Measurements from ENCODE around the gene MAPKBP1.
A peak's percentile ranks its signal among the peaks of the same experiment; 100 is the strongest.

The MAPKBP1 gene

DNA sequence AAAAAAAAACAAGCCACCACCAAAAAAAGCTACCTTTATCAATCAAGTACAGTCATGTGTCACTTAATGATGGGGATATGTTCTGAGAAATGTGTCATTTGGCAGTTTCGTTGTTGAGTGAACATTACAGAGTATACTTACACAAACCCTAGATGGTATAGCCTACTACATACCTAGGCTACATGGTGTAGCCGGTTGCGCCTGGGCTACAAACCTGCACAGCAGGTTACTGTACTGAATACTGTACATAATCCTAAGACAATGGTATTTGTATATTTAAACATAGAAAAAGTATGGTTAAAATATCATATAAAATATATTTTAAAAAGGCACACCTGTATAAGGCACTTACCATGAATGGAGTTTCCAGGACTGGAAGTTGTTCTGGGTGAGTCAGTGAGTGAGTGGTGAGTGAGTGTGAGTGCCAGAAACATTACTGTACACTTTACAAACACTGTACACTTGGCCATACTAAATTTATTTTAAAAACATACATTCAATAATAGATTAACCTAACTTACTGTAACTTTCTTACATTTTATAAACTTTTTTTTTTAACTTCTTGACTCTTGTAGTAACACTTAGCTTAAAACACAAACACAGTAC lies 27.7 kb downstream of the MAPKBP1 start:
- peaks cover 8% of the 10 kb centered on the region for H3K4me1 Mint-ChIP-seq
- H3K4me3 Mint-ChIP-seq: no peak overlapping the region
- H3K27me3 Mint-ChIP-seq: no peaks in the 10 kb centered on the region
- ATAC-seq (replicated peaks; ENCODE audit: extremely low read depth, poor library complexity, severe bottlenecking): no peak
- no peaks in the 10 kb centered on the region for H3K9me3 Mint-ChIP-seq
- peaks cover 7% of the 10 kb centered on the region for H3K36me3 Mint-ChIP-seq (ENCODE audit: insufficient read depth)
- no peak overlapping the region for H3K27ac Mint-ChIP-seq (ENCODE audit: low read depth)
- DNase-seq (ENCODE audit: low spot score in 2 of 2): no peak

GRCh38 chr15:41804361-41804760 lies 30.1 kb downstream of the MAPKBP1 start:
- Mint-ChIP-seq H3K4me3 (no peak overlapping the region), H3K27me3 (no peaks in the 10 kb centered on the region), H3K27ac (ENCODE audit: low read depth) (no peak overlapping the region), H3K9me3 (no peaks in the 10 kb centered on the region), H3K4me1 (peaks cover 8% of the 10 kb centered on the region), H3K36me3 (ENCODE audit: insufficient read depth) (peaks cover 8% of the 10 kb centered on the region)
- ATAC-seq (replicated peaks; ENCODE audit: extremely low read depth, poor library complexity, severe bottlenecking) (no peak), DNase-seq (ENCODE audit: low spot score in 2 of 2) (no peak)

- ATAC-seq (replicated peaks; ENCODE audit: extremely low read depth, poor library complexity, severe bottlenecking): no peak
- H3K36me3 Mint-ChIP-seq (ENCODE audit: insufficient read depth): peaks cover 9% of the 10 kb centered on the region
- DNase-seq (ENCODE audit: low spot score in 2 of 2): no peak
- no peaks in the 10 kb centered on the region for H3K27me3 Mint-ChIP-seq
- H3K4me1 Mint-ChIP-seq: peaks cover 8% of the 10 kb centered on the region
- H3K27ac Mint-ChIP-seq (ENCODE audit: low read depth): no peak overlapping the region
- no peak overlapping the region for H3K4me3 Mint-ChIP-seq
- H3K9me3 Mint-ChIP-seq: no peaks in the 10 kb centered on the region
Observed at GRCh38 chr15:41804916-41805666, 30.8 kb downstream of the MAPKBP1 start.

DNA sequence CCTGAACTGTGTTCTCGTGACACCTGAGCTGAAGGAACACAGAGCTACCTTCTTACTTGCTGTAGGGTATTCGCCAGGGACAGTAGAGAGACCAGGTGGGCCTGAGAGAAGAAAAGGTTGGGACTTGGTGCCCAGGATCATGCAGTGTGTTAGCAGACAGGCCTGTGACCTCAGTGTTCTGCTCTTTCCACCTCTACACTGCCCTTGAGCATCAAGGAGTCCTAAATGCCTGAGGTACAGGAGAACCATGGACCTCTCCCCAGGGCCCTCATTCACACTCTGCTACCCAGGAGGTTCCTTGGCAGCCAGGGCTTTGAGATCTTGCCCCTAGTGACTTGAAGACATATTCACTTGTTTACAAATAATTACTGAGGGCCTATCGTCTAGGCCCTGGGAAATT lies 31.4 kb downstream of the MAPKBP1 start:
- H3K9me3 Mint-ChIP-seq: no peaks in the 10 kb centered on the region
- H3K27me3 Mint-ChIP-seq: no peaks in the 10 kb centered on the region
- H3K4me1 Mint-ChIP-seq: peaks cover 8% of the 10 kb centered on the region
- DNase-seq (ENCODE audit: low spot score in 2 of 2) (no peak), ATAC-seq (replicated peaks; ENCODE audit: extremely low read depth, poor library complexity, severe bottlenecking) (no peak)
- H3K4me3 Mint-ChIP-seq: no peak overlapping the region
- peaks cover 5% of the 10 kb centered on the region for H3K36me3 Mint-ChIP-seq (ENCODE audit: insufficient read depth)
- H3K27ac Mint-ChIP-seq (ENCODE audit: low read depth): no peak overlapping the region

GRCh38 chr15:41806291-41807181 lies 32.3 kb downstream of the MAPKBP1 start:
- no peak for ATAC-seq (replicated peaks; ENCODE audit: extremely low read depth, poor library complexity, severe bottlenecking)
- H3K36me3 Mint-ChIP-seq (ENCODE audit: insufficient read depth): peaks cover 5% of the 10 kb centered on the region
- DNase-seq (ENCODE audit: low spot score in 2 of 2): no peak
- H3K4me3 Mint-ChIP-seq: no peak overlapping the region
- H3K27me3 Mint-ChIP-seq: no peaks in the 10 kb centered on the region
- peaks cover 14% of the 10 kb centered on the region for H3K4me1 Mint-ChIP-seq
- no peaks in the 10 kb centered on the region for H3K9me3 Mint-ChIP-seq
- H3K27ac Mint-ChIP-seq (ENCODE audit: low read depth): no peak overlapping the region

DNA sequence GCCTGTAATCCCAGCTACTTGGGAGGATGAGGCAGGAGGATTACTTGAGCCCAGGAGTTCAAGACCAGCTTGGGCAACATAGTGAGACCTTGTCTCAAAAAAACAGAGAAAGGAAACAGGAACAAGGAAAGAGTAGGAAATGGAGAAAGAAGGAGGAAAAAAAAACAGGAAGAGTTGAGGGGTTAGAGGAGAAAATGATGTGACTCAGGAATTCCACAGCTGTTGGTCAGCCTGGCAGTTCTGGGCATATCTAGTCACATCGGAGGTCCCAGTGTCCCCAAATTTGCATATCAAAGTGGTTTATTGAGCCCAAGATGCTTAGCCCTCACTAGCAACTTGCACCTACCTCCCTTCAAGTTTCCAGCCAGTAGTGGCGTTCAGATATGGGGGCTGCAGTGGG lies 34.8 kb downstream of the MAPKBP1 start:
- H3K4me1 Mint-ChIP-seq: peaks cover 18% of the 10 kb centered on the region
- no peak overlapping the region for H3K4me3 Mint-ChIP-seq
- ATAC-seq (replicated peaks; ENCODE audit: extremely low read depth, poor library complexity, severe bottlenecking): no peak
- H3K9me3 Mint-ChIP-seq: no peaks in the 10 kb centered on the region
- no peak for DNase-seq (ENCODE audit: low spot score in 2 of 2)
- H3K27ac Mint-ChIP-seq (ENCODE audit: low read depth): peak overlapping the region; percentile 25
- peaks cover 7% of the 10 kb centered on the region for H3K36me3 Mint-ChIP-seq (ENCODE audit: insufficient read depth)
- no peaks in the 10 kb centered on the region for H3K27me3 Mint-ChIP-seq

DNA sequence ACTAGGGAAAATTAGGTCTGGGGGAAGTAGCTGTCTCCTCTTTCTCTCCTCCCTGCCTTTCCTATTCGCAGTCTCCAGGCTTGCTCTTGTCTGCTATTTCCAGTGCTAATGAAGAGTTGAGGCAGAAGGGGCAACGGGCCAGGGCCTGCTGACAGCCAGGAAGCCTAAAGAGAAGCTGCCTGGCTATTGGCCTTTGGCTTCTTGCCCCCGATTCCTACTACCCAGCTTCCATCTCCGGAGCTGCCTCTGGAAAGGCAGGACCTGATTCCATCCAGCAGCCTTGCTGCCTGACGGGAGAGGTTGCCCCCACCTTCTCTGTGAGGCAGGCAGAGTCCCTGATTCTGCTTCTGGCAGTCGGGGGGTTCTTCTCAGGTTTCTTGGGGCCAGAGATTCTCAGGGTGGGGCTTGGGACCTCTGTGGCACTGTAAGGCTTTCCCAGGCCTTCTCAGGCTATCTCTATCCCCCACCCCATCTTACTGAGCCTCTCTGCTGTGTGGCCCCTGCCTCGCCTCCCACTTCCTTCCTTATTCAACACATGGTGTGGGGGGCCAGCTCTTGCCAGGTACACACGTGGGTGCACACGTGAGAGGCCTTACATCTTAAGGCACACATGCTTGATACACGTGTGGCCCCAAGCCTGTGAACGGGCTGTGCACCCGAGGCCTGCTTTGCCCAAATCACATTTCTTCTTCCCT lies 35.4 kb downstream of the MAPKBP1 start:
- DNase-seq (ENCODE audit: low spot score in 2 of 2): no peak
- H3K27me3 Mint-ChIP-seq: no peaks in the 10 kb centered on the region
- peak overlapping the region; percentile 41 for H3K27ac Mint-ChIP-seq (ENCODE audit: low read depth)
- no peaks in the 10 kb centered on the region for H3K9me3 Mint-ChIP-seq
- peaks cover 8% of the 10 kb centered on the region for H3K36me3 Mint-ChIP-seq (ENCODE audit: insufficient read depth)
- peaks cover 15% of the 10 kb centered on the region for H3K4me1 Mint-ChIP-seq
- ATAC-seq (replicated peaks; ENCODE audit: extremely low read depth, poor library complexity, severe bottlenecking): no peak
- H3K4me3 Mint-ChIP-seq: no peak overlapping the region

GRCh38 chr15:41810651-41811431 lies 36.6 kb downstream of the MAPKBP1 start:
- no peak for DNase-seq (ENCODE audit: low spot score in 2 of 2)
- Mint-ChIP-seq H3K27me3 (no peaks in the 10 kb centered on the region), H3K4me3 (no peak overlapping the region), H3K9me3 (no peaks in the 10 kb centered on the region), H3K4me1 (peaks cover 10% of the 10 kb centered on the region), H3K27ac (ENCODE audit: low read depth) (peak overlapping the region; percentile 25), H3K36me3 (ENCODE audit: insufficient read depth) (peaks cover 12% of the 10 kb centered on the region)
- ATAC-seq (replicated peaks; ENCODE audit: extremely low read depth, poor library complexity, severe bottlenecking): no peak

DNA sequence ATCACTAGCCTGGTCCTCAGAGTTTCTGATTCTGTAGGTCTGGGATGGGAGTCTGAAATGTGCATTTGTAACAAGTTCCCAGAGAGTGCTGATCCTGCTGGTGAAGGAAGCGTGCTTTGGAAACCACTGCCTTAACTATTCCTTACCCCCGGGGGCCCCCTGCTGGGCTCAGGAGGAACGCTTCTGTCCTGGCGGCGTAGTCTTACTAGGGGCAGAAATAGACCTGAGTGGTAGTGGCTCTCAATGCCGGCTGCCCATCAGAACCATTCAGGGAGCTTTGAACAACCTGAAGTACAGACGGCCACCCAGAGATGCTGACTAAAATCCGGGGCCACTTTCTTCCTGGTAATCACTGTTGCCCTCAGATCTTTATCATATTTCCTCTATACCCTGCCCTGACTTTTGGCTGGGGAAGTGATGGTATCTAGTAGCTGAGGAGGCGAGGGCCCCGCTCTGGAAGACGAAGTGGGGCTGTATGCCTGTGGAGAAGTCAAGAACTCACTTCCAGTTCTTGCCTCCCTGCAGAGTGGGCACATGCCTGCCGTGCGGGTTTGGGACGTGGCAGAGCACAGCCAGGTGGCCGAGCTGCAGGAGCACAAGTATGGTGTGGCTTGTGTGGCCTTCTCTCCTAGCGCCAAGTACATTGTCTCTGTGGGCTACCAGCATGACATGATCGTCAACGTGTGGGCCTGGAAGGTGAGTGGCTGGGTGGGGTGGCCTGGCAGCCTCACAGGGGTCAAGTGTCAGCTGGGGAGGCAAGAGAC lies 37.3 kb downstream of the MAPKBP1 start:
- Mint-ChIP-seq H3K27ac (ENCODE audit: low read depth) (peak overlapping the region; percentile 25), H3K36me3 (ENCODE audit: insufficient read depth) (peaks cover 15% of the 10 kb centered on the region), H3K9me3 (no peaks in the 10 kb centered on the region), H3K4me3 (no peak overlapping the region), H3K4me1 (peaks cover 10% of the 10 kb centered on the region), H3K27me3 (no peaks in the 10 kb centered on the region)
- ATAC-seq (replicated peaks; ENCODE audit: extremely low read depth, poor library complexity, severe bottlenecking): peak; percentile 77
- DNase-seq (ENCODE audit: low spot score in 2 of 2): peak; percentile 60 to 61

DNA sequence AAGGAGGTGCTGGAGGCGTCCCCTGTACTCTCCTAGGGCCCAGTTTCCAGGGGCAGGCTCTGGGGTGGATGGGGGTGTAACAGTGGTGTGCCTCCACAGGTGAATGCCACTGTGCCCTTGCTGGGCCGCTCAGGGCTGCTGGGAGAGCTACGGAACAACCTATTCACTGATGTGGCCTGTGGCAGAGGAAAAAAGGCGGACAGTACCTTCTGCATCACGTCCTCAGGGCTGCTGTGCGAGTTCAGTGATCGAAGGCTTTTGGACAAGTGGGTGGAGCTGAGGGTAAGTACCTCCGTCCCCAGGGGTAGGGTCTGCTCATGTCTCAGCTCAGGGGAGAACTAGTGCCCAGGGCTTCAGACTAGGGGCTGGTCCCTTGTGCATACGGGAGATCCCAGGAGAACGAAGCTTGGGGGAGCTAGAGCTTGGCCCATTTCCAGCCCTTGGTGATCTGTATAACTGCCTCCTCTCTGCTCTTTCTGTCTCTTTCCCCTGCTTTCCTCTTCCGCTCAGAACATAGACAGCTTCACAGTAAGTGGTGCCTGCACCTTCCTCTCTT lies 38.6 kb downstream of the MAPKBP1 start:
- H3K4me3 Mint-ChIP-seq: no peak overlapping the region
- ATAC-seq (replicated peaks; ENCODE audit: extremely low read depth, poor library complexity, severe bottlenecking) (no peak), DNase-seq (ENCODE audit: low spot score in 2 of 2) (no peak)
- no peaks in the 10 kb centered on the region for H3K9me3 Mint-ChIP-seq
- H3K27ac Mint-ChIP-seq (ENCODE audit: low read depth): no peak overlapping the region
- peaks cover 10% of the 10 kb centered on the region for H3K4me1 Mint-ChIP-seq
- peaks cover 18% of the 10 kb centered on the region for H3K36me3 Mint-ChIP-seq (ENCODE audit: insufficient read depth)
- H3K27me3 Mint-ChIP-seq: no peaks in the 10 kb centered on the region

- no peaks in the 10 kb centered on the region for H3K27me3 Mint-ChIP-seq
- no peak overlapping the region for H3K4me3 Mint-ChIP-seq
- H3K27ac Mint-ChIP-seq (ENCODE audit: low read depth): no peak overlapping the region
- no peak for DNase-seq (ENCODE audit: low spot score in 2 of 2)
- no peak for ATAC-seq (replicated peaks; ENCODE audit: extremely low read depth, poor library complexity, severe bottlenecking)
- peaks cover 10% of the 10 kb centered on the region for H3K4me1 Mint-ChIP-seq
- peaks cover 19% of the 10 kb centered on the region for H3K36me3 Mint-ChIP-seq (ENCODE audit: insufficient read depth)
- H3K9me3 Mint-ChIP-seq: no peaks in the 10 kb centered on the region
Observed at GRCh38 chr15:41813426-41813825, 39.1 kb downstream of the MAPKBP1 start.
